SU-DHL-6 (cell line): Measurements from ENCODE around the gene PXT1.

Experiments
- H2AFZ ChIP-seq: fragments of 200-600 bp; sonication (generic); 2 replicates; pipeline ENCODE4 v1.6.1; 2014; ENCODE audit warnings: low read depth, mild to moderate bottlenecking, moderate library complexity, mixed read lengths, antibody characterized with exemption, low read length; ENCODE audit not compliant: severe bottlenecking
- H3F3A ChIP-seq: fragments of 200-600 bp; shearing (Covaris generic); 2 replicates; pipeline ENCODE4 v1.6.0; 2016; ENCODE audit warnings: antibody characterized with exemption, mild to moderate bottlenecking; ENCODE audit not compliant: insufficient read depth
- H3K27ac ChIP-seq: fragments of 200-600 bp; sonication (generic); 2 replicates; pipeline ENCODE4 v1.5.1; 2016; ENCODE audit warnings: low read depth, mild to moderate bottlenecking, low read length, moderate library complexity, mixed read lengths
- H3K27me3 ChIP-seq: fragments of 200-600 bp; sonication (generic), shearing (Covaris generic); 2 replicates; pipeline ENCODE4 v1.6.0; 2014; ENCODE audit warnings: mild to moderate bottlenecking, low read length
- H3K36me3 ChIP-seq: fragments of 200-600 bp; sonication (generic); 2 replicates; pipeline ENCODE4 v1.6.1; 2014; ENCODE audit warnings: mild to moderate bottlenecking, low read length, mixed read lengths
- H3K4me2 ChIP-seq: fragments of 300-600, 200-600 bp; shearing (Covaris generic), sonication (generic); 2 replicates; pipeline ENCODE4 v1.6.0; 2014; ENCODE audit warnings: low read length, low read depth, mild to moderate bottlenecking; ENCODE audit not compliant: poor library complexity, severe bottlenecking
- H3K4me3 ChIP-seq: fragments of 200-600 bp; sonication (generic); 2 replicates; pipeline ENCODE4 v1.5.1; 2014; ENCODE audit warnings: antibody characterized with exemption, low read length, mild to moderate bottlenecking, mixed read lengths; ENCODE audit not compliant: insufficient read depth, poor library complexity, severe bottlenecking
- H3K79me2 ChIP-seq: fragments of 200-600 bp; sonication (generic); 2 replicates; pipeline ENCODE4 v1.6.1; 2014; ENCODE audit warnings: mild to moderate bottlenecking, low read length, moderate library complexity; ENCODE audit not compliant: insufficient read depth
- H3K9ac ChIP-seq: fragments of 200-600 bp; sonication (generic); 2 replicates; pipeline ENCODE4 v1.7.0; 2014; ENCODE audit warnings: mild to moderate bottlenecking, low read length
- H3K9me2 ChIP-seq: fragments of 200-600 bp; sonication (generic); replicated peaks from 2 replicates; pipeline ENCODE4 v1.6.1; 2014; ENCODE audit warnings: low read length; ENCODE audit not compliant: insufficient read depth
- H3K9me3 ChIP-seq: fragments of 200-600 bp; sonication (generic); 2 replicates; pipeline ENCODE4 v1.6.1; 2014; ENCODE audit warnings: low read length, mixed read lengths; ENCODE audit not compliant: insufficient read depth
- H4K20me1 ChIP-seq: fragments of 200-600 bp; sonication (generic); 2 replicates; pipeline ENCODE4 v1.6.1; 2014; ENCODE audit warnings: low read depth, mild to moderate bottlenecking, antibody characterized with exemption, low read length, moderate library complexity, mixed read lengths
- CTCF ChIP-seq: fragments of 200-600 bp; sonication (generic); IDR thresholded peaks from one replicate; pipeline ENCODE4 v1.5.1; 2017; ENCODE audit warnings: antibody characterized with exemption, mild to moderate bottlenecking, low read length, moderate library complexity; ENCODE audit not compliant: insufficient read depth, poor library complexity, severe bottlenecking
- EZH2phosphoT487 ChIP-seq: fragments of 200-600 bp; sonication (generic), shearing (Covaris generic); conservative IDR thresholded peaks from 2 replicates; pipeline ENCODE4 v1.6.1; 2018; ENCODE audit warnings: mild to moderate bottlenecking, antibody characterized with exemption, low read length, moderate library complexity, mixed read lengths

PXT1 gene

GRCh38 chr6:36353411-36353915 lies 89.2 kb downstream of the PXT1 start:
- Histone ChIP-seq H3K4me2 (no peak overlapping the region), H2AFZ (no peak overlapping the region)
- TF ChIP-seq EZH2phosphoT487, result no peak
- no peak for TF ChIP-seq CTCF

GRCh38 chr6:36352477-36353157 lies 90.0 kb downstream of the PXT1 start:
- Histone ChIP-seq H3K4me3 (no peak overlapping the region), H3K27ac (no peak overlapping the region), H3F3A (no peaks in the 10 kb centered on the region), H3K9me3 (no peaks in the 10 kb centered on the region), H2AFZ (no peak overlapping the region), H3K9me2 (no peaks in the 10 kb centered on the region), H3K9ac (no peak overlapping the region), H3K4me2 (no peak overlapping the region), H3K79me2 (no peaks in the 10 kb centered on the region), H3K27me3 (no peaks in the 10 kb centered on the region), H3K36me3 (no peaks in the 10 kb centered on the region), H4K20me1 (no peaks in the 10 kb centered on the region)
- TF ChIP-seq CTCF (no peak), EZH2phosphoT487 (no peak)

More at GRCh38 chr6:36353411-36353915, 89.2 kb downstream of the PXT1 start:
- H3K79me2 ChIP-seq, result no peaks in the 10 kb centered on the region
- no peaks in the 10 kb centered on the region for H4K20me1 ChIP-seq
- H3K4me3 ChIP-seq, result no peak overlapping the region
- H3K9me3 ChIP-seq, result no peaks in the 10 kb centered on the region
- no peaks in the 10 kb centered on the region for H3K36me3 ChIP-seq
- no peaks in the 10 kb centered on the region for H3F3A ChIP-seq
- H3K9ac ChIP-seq, result no peak overlapping the region
- no peaks in the 10 kb centered on the region for H3K27me3 ChIP-seq
- no peak overlapping the region for H3K27ac ChIP-seq
- no peaks in the 10 kb centered on the region for H3K9me2 ChIP-seq

GRCh38 chr6:36350681-36351571 lies 91.7 kb downstream of the PXT1 start:
- Histone ChIP-seq H3K4me3 (no peak overlapping the region), H3K9me2 (no peaks in the 10 kb centered on the region), H3K79me2 (no peaks in the 10 kb centered on the region), H3K9ac (no peak overlapping the region), H2AFZ (no peak overlapping the region), H4K20me1 (no peaks in the 10 kb centered on the region), H3K4me2 (no peak overlapping the region), H3K9me3 (no peaks in the 10 kb centered on the region), H3K27ac (no peak overlapping the region), H3K27me3 (no peaks in the 10 kb centered on the region), H3F3A (no peaks in the 10 kb centered on the region), H3K36me3 (no peaks in the 10 kb centered on the region)
- TF ChIP-seq CTCF, result no peak
- TF ChIP-seq EZH2phosphoT487, result no peak
